K562 (cell line): Measurements from ENCODE around the gene PKD1L1. TPM values are rescaled to one million over a fixed set of nuclear protein-coding genes. Genes with fewer than 3 reads are reported as not detected.

Source experiments
- BHLHE40 ChIP-seq: IDR thresholded peaks from 2 replicates; pipeline ENCODE4 v1.6.1; 2011; ENCODE audit warnings: low read length, improper control_type of control experiment
- BRD4 ChIP-seq: fragments of 200-600 bp; sonication (generic); IDR thresholded peaks from 2 replicates; pipeline ENCODE4 v1.6.1; 2017; ENCODE audit warnings: inconsistent platforms
- CC2D1A ChIP-seq: fragments of 450-650 bp; IDR thresholded peaks from 2 replicates; pipeline ENCODE4 v1.6.1; 2017; ENCODE audit warnings: mild to moderate bottlenecking
- EWSR1 ChIP-seq: fragments of 450-650 bp; IDR thresholded peaks from 2 replicates; pipeline ENCODE4 v1.6.1; 2018; ENCODE audit warnings: borderline replicate concordance, mild to moderate bottlenecking, low read depth, moderate library complexity; ENCODE audit not compliant: partially characterized antibody
- FOXP1 ChIP-seq: sonication (generic); formaldehyde crosslinking; IDR thresholded peaks from 2 replicates; pipeline ENCODE4 v1.8.0; 2022; ENCODE audit warnings: mild to moderate bottlenecking, missing genetic modification reagents
- GABPB1 ChIP-seq: sonication (generic); formaldehyde crosslinking; IDR thresholded peaks from 2 replicates; pipeline ENCODE4 v1.8.0; 2022; ENCODE audit warnings: mild to moderate bottlenecking, missing genetic modification reagents
- HNRNPK ChIP-seq: fragments of 200-400 bp; formaldehyde crosslinking; IDR thresholded peaks from one replicate; pipeline ENCODE4 v1.6.1; 2018; ENCODE audit warnings: mild to moderate bottlenecking, low read depth, low read length; ENCODE audit not compliant: poor library complexity, severe bottlenecking
- KLF16 ChIP-seq: IDR thresholded peaks from 2 replicates; pipeline ENCODE4 v1.6.1; 2016; ENCODE audit warnings: antibody characterized with exemption
- MCM3 ChIP-seq: fragments of 450-650 bp; IDR thresholded peaks from 2 replicates; pipeline ENCODE4 v1.6.1; 2016
- MLX ChIP-seq, 2 experiments: fragments of 450-650 bp in 1 of 2; sonication (generic) in 1 of 2; formaldehyde crosslinking; conservative IDR thresholded peaks; 2 replicates each; pipeline versions ENCODE4 v1.4.0 to v1.8.1; 2020 to 2022; ENCODE audit warnings: mild to moderate bottlenecking in 1 of 2, missing genetic modification reagents in 1 of 2
- OTX1 ChIP-seq: fragments of 450-650 bp; formaldehyde crosslinking; IDR thresholded peaks from 2 replicates; pipeline ENCODE4 v1.4.0; 2022; ENCODE audit warnings: mild to moderate bottlenecking
- PPARD ChIP-seq: fragments of 250-450 bp; sonication (Bioruptor Pico); IDR thresholded peaks from 2 replicates; pipeline ENCODE4 v1.8.0; 2022; ENCODE audit warnings: inconsistent platforms, mild to moderate bottlenecking, moderate library complexity
- RBBP5 ChIP-seq: fragments of 200-600 bp; sonication (generic); IDR thresholded peaks from 2 replicates; pipeline ENCODE4 v1.6.1; 2012; ENCODE audit warnings: borderline replicate concordance, mild to moderate bottlenecking, low read length, control low read depth, inconsistent platforms; ENCODE audit not compliant: insufficient read depth, poor library complexity, severe bottlenecking
- RBM22 ChIP-seq: fragments of 200-400 bp; formaldehyde crosslinking; IDR thresholded peaks from 2 replicates; pipeline ENCODE4 v1.6.1; 2018; ENCODE audit warnings: low read length, low read depth; ENCODE audit not compliant: poor library complexity, severe bottlenecking
- SAP30 ChIP-seq: fragments of 200-600 bp; sonication (generic); IDR thresholded peaks from 2 replicates; pipeline ENCODE4 v1.6.1; 2012; ENCODE audit warnings: borderline replicate concordance, low read depth, mild to moderate bottlenecking, moderate library complexity, low read length, control low read depth, inconsistent platforms; ENCODE audit not compliant: insufficient read depth, poor library complexity, severe bottlenecking
- SIN3B ChIP-seq: fragments of 450-650 bp; IDR thresholded peaks from 2 replicates; pipeline ENCODE4 v1.6.1; 2017; ENCODE audit warnings: low read depth, mild to moderate bottlenecking, moderate library complexity
- TAF15 ChIP-seq: fragments of 200-400 bp; formaldehyde crosslinking; IDR thresholded peaks from 2 replicates; pipeline ENCODE4 v1.6.1; 2017; ENCODE audit warnings: mild to moderate bottlenecking, low read depth, low read length, moderate library complexity
- TSC22D4 ChIP-seq: fragments of 450-650 bp; IDR thresholded peaks from 2 replicates; pipeline ENCODE4 v1.6.1; 2016; ENCODE audit warnings: missing genetic modification characterization, missing biosample characterization, control low read depth
- ZBTB2 ChIP-seq: fragments of 450-650 bp; IDR thresholded peaks from 2 replicates; pipeline ENCODE4 v1.6.1; 2016; ENCODE audit warnings: antibody characterized with exemption
- ZNF124 ChIP-seq: sonication (generic); formaldehyde crosslinking; IDR thresholded peaks from 2 replicates; pipeline ENCODE4 v1.8.1; 2022; ENCODE audit warnings: missing genetic modification reagents
- ZNF165 ChIP-seq: fragments of 250-450 bp; sonication (Bioruptor Pico); IDR thresholded peaks from 2 replicates; pipeline ENCODE4 v1.4.0; 2020; ENCODE audit warnings: borderline replicate concordance
- ZNF764 ChIP-seq: fragments of 250-450 bp; sonication (Bioruptor Pico); IDR thresholded peaks from 2 replicates; pipeline ENCODE4 v1.4.0; 2020; ENCODE audit warnings: low read depth, mild to moderate bottlenecking, moderate library complexity
- ZNF778 ChIP-seq: fragments of 450-650 bp; formaldehyde crosslinking; IDR thresholded peaks from 2 replicates; pipeline ENCODE4 v1.4.0; 2020; ENCODE audit warnings: mild to moderate bottlenecking, moderate library complexity
- ZSCAN29 ChIP-seq: fragments of 450-650 bp; IDR thresholded peaks from 2 replicates; pipeline ENCODE4 v1.6.1; 2017
- polyA plus RNA-seq, 8 experiments: library from polyadenylated mRNA; depleted of rRNA in 4 of 8; stranded (reverse) in 5 of 8; unstranded in 3 of 8; fragments of >200 nt; fragmentation: Nextera tagmentation in 2 of 8; fragmentation: Illumina TruSeq in 1 of 8; extraction: Ambion mirVana in 2 of 8; extraction: Trizol in 1 of 8; gene quantifications; 2 replicates each; pipeline versions ENCODE4 v1.2.1 to v1.2.3, GENCODE V29; 2011 to 2014; ENCODE audit warnings: inconsistent platforms in 1 of 8, missing spikeins in 1 of 8
- total RNA-seq, 7 experiments: library from RNA; depleted of rRNA in 6 of 7; stranded (reverse); fragments of >200 nt in 6 of 7; fragmentation: Illumina TruSeq in 2 of 7; extraction: Trizol in 2 of 7; gene quantifications; 2 replicates each; pipeline versions ENCODE4 v1.2.1 to v1.2.3, GENCODE V29; 2011 to 2021; ENCODE audit warnings: low replicate concordance in 1 of 7
- TF ChIP-seq, protein P1 (sequence below): fragments of 450-650 bp; conservative IDR thresholded peaks from 2 replicates; pipeline ENCODE4 v1.6.1; 2016; ENCODE audit warnings: missing genetic modification characterization, low read depth, mild to moderate bottlenecking, missing compliant biosample characterization, moderate library complexity
- TF ChIP-seq, protein P2 (sequence below): fragments of 200-800 bp; sonication (Bioruptor generic); IDR thresholded peaks from 2 replicates; pipeline ENCODE4 v1.6.1; 2017; ENCODE audit warnings: missing genetic modification characterization, missing compliant biosample characterization

PKD1L1 gene
- total and polyA plus RNA-seq, 9 of the 15 experiments (the other 6 are each of a cell fraction or from before 2014, with no cell fraction given) = 0.01 to 0.02 TPM; not detected in 7

DNA sequence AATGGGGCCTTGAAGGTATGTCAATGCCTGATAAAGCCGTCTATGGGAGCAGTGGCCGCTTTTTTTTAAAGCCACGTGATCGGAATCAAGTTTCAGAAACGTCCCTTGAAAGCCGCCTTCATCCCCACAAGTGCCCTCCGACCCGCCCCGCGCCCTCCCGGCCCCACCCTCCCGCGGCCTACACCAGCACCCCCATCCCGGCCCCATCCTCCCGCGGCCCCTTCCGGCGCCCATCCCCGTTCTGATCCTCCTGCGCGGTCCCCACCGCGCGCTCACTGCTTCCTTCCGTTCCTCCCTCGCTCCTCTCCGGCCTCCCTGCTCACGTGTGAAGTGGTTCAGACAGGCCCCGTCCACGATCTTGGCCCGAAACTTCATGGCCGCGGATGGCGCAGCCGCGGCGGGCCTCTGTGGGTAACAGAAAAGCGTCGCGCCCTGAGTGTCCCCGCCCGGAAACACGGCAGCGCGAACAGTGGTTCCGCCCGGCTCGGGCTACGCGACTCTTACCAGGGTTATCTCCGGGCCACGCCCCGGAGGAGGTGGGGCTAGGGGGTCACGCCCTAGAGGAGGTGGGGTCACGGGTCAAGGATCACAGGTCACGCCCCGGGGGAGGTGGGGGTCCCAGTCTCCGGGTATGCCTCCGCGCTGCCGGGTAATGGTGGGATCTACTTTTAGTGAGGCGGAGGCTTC is 31.0 kb upstream of the PKD1L1 start, which contains the start of gene HUS1 (continued):
- no peak for TF ChIP-seq MLX (CRISPR knock-in tag; conservative IDR thresholded peaks at IDR 0.05)
- TF ChIP-seq, protein P1, sequence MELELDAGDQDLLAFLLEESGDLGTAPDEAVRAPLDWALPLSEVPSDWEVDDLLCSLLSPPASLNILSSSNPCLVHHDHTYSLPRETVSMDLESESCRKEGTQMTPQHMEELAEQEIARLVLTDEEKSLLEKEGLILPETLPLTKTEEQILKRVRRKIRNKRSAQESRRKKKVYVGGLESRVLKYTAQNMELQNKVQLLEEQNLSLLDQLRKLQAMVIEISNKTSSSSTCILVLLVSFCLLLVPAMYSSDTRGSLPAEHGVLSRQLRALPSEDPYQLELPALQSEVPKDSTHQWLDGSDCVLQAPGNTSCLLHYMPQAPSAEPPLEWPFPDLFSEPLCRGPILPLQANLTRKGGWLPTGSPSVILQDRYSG (tag) = no peak
- peak; percentile 45; the same call in 1 of the 2 replicates for TF ChIP-seq ZBTB2
- TF ChIP-seq BHLHE40 = peak; percentile 88
- peak; percentile 58 for TF ChIP-seq CC2D1A
- TF ChIP-seq ZNF124 (CRISPR knock-in tag) = no peak
- no peak for TF ChIP-seq PPARD (CRISPR knock-in tag)
- no peak for TF ChIP-seq SAP30
- no peak for TF ChIP-seq EWSR1
- TF ChIP-seq MCM3 = no peak
- no peak for TF ChIP-seq HNRNPK
- TF ChIP-seq ZNF778 (CRISPR knock-in tag) = no peak
- no peak for TF ChIP-seq TSC22D4 (tag)
- TF ChIP-seq, protein P2, sequence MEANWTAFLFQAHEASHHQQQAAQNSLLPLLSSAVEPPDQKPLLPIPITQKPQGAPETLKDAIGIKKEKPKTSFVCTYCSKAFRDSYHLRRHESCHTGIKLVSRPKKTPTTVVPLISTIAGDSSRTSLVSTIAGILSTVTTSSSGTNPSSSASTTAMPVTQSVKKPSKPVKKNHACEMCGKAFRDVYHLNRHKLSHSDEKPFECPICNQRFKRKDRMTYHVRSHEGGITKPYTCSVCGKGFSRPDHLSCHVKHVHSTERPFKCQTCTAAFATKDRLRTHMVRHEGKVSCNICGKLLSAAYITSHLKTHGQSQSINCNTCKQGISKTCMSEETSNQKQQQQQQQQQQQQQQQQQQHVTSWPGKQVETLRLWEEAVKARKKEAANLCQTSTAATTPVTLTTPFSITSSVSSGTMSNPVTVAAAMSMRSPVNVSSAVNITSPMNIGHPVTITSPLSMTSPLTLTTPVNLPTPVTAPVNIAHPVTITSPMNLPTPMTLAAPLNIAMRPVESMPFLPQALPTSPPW (CRISPR knock-in tag) = peak; percentile 92
- no peak for TF ChIP-seq BRD4
- peak; percentile 86 for TF ChIP-seq RBM22
- no peak for TF ChIP-seq ZNF764 (CRISPR knock-in tag)
- peak; percentile 97 for TF ChIP-seq GABPB1 (CRISPR knock-in tag)
- TF ChIP-seq SIN3B = peak; percentile 90
- no peak for TF ChIP-seq KLF16
- 0 out of 2 replicates have a peak, but pooled peaks have one; percentile 36 for TF ChIP-seq FOXP1
- TF ChIP-seq OTX1 (CRISPR knock-in tag) = no peak
- peak; percentile 88 for TF ChIP-seq RBBP5
- no peak for TF ChIP-seq ZNF165 (CRISPR knock-in tag)
- TF ChIP-seq ZSCAN29 = no peak
- no peak for TF ChIP-seq TAF15
